ENCODE results near the gene NECTIN1. TPM values are rescaled to one million over a fixed set of nuclear protein-coding genes. Genes with fewer than 3 reads are reported as not detected.

Gene NECTIN1
- total RNA-seq, 1 experiment from 2014 or later, result 2.7 TPM

- peak; percentile 29 for DNase-seq (ENCODE audit: low read depth, low spot score)
- in situ Hi-C loops (cut with HindIII; ENCODE audit: low pct_unique_long_range_greater_than_20kb, low sequenced_read_pairs), result no loop called here
Observed at GRCh38 chr11:119706887-119707286, 22.1 kb downstream of the NECTIN1 start.

- in situ Hi-C loops (cut with HindIII; ENCODE audit: low pct_unique_long_range_greater_than_20kb, low sequenced_read_pairs), result no loop called here
- DNase-seq (ENCODE audit: low read depth, low spot score), result no peak
Observed at GRCh38 chr11:119706029-119706428, 23.0 kb downstream of the NECTIN1 start.

GRCh38 chr11:119705362-119705761 is 23.6 kb downstream of the NECTIN1 start:
- in situ Hi-C loops (cut with HindIII; ENCODE audit: low pct_unique_long_range_greater_than_20kb, low sequenced_read_pairs), result no loop called here
- DNase-seq (ENCODE audit: low read depth, low spot score), result no peak

- in situ Hi-C loops (cut with HindIII; ENCODE audit: low pct_unique_long_range_greater_than_20kb, low sequenced_read_pairs), result no loop called here
- DNase-seq (ENCODE audit: low read depth, low spot score), result no peak
Observed at GRCh38 chr11:119704849-119705248, 24.2 kb downstream of the NECTIN1 start.

- in situ Hi-C loops (cut with HindIII; ENCODE audit: low pct_unique_long_range_greater_than_20kb, low sequenced_read_pairs), result no loop called here
- DNase-seq (ENCODE audit: low read depth, low spot score), result no peak
Observed at GRCh38 chr11:119701591-119702549, 27.1 kb downstream of the NECTIN1 start.

- in situ Hi-C loops (cut with HindIII; ENCODE audit: low pct_unique_long_range_greater_than_20kb, low sequenced_read_pairs), result no loop called here
- DNase-seq (ENCODE audit: low read depth, low spot score), result no peak
Observed at GRCh38 chr11:119700536-119701346, 28.3 kb downstream of the NECTIN1 start.

- DNase-seq (ENCODE audit: low read depth, low spot score), result no peak
- in situ Hi-C loops (cut with HindIII; ENCODE audit: low pct_unique_long_range_greater_than_20kb, low sequenced_read_pairs), result no loop called here
Observed at GRCh38 chr11:119700030-119700429, 29.0 kb downstream of the NECTIN1 start.

GRCh38 chr11:119699227-119699626 is 29.8 kb downstream of the NECTIN1 start:
- in situ Hi-C loops (cut with HindIII; ENCODE audit: low pct_unique_long_range_greater_than_20kb, low sequenced_read_pairs), result no loop called here
- no peak for DNase-seq (ENCODE audit: low read depth, low spot score)

GRCh38 chr11:119697882-119698281 is 31.1 kb downstream of the NECTIN1 start:
- DNase-seq (ENCODE audit: low read depth, low spot score), result no peak
- in situ Hi-C loops (cut with HindIII; ENCODE audit: low pct_unique_long_range_greater_than_20kb, low sequenced_read_pairs), result no loop called here

- no peak for DNase-seq (ENCODE audit: low read depth, low spot score)
- in situ Hi-C loops (cut with HindIII; ENCODE audit: low pct_unique_long_range_greater_than_20kb, low sequenced_read_pairs), result no loop called here
Observed at GRCh38 chr11:119697445-119697844, 31.6 kb downstream of the NECTIN1 start.

- in situ Hi-C loops (cut with HindIII; ENCODE audit: low pct_unique_long_range_greater_than_20kb, low sequenced_read_pairs), result no loop called here
- DNase-seq (ENCODE audit: low read depth, low spot score), result no peak
Observed at GRCh38 chr11:119696378-119697222, 32.4 kb downstream of the NECTIN1 start.

GRCh38 chr11:119694334-119694733 is 34.7 kb downstream of the NECTIN1 start:
- no peak for DNase-seq (ENCODE audit: low read depth, low spot score)
- in situ Hi-C loops (cut with HindIII; ENCODE audit: low pct_unique_long_range_greater_than_20kb, low sequenced_read_pairs), result no loop called here

- in situ Hi-C loops (cut with HindIII; ENCODE audit: low pct_unique_long_range_greater_than_20kb, low sequenced_read_pairs), result no loop called here
- DNase-seq (ENCODE audit: low read depth, low spot score), result no peak
Observed at GRCh38 chr11:119693253-119693815, 35.7 kb downstream of the NECTIN1 start.

GRCh38 chr11:119692540-119692820 is 36.5 kb downstream of the NECTIN1 start:
- DNase-seq (ENCODE audit: low read depth, low spot score), result no peak
- in situ Hi-C loops (cut with HindIII; ENCODE audit: low pct_unique_long_range_greater_than_20kb, low sequenced_read_pairs), result no loop called here

- in situ Hi-C loops (cut with HindIII; ENCODE audit: low pct_unique_long_range_greater_than_20kb, low sequenced_read_pairs), result no loop called here
- DNase-seq (ENCODE audit: low read depth, low spot score), result no peak
Observed at GRCh38 chr11:119691701-119692539, 37.1 kb downstream of the NECTIN1 start.

GRCh38 chr11:119691020-119691666 is 37.9 kb downstream of the NECTIN1 start:
- no peak for DNase-seq (ENCODE audit: low read depth, low spot score)
- in situ Hi-C loops (cut with HindIII; ENCODE audit: low pct_unique_long_range_greater_than_20kb, low sequenced_read_pairs), result no loop called here
